GM18867 (cell line): ENCODE measurements around the gene JADE2.
"Not testable (repeated sequence)": the region's sequence is repeated elsewhere in the genome, so short reads cannot be mapped to it uniquely, and the experiment has no call there.

Source experiments
- ATAC-seq: cut with Tn5 transposase; IDR thresholded peaks from one replicate; pipeline ENCODE4 v1.9.1; 2021; ENCODE audit warnings: mild to moderate bottlenecking, moderate library complexity; ENCODE audit not compliant: unreplicated experiment

JADE2 gene

GRCh38 chr5:134524826-134525682 is at the start of gene JADE2:
Gene JADE2 (plus strand): TSS chr5:134525670. CDS start chr5:134535858, 10,188 bp downstream.
- peak; percentile 44 for ATAC-seq

- no peak for ATAC-seq
Measured at GRCh38 chr5:134477462-134478245, 47.8 kb upstream of the JADE2 start.

- no peak for ATAC-seq
Measured at GRCh38 chr5:134479839-134480238, 45.6 kb upstream of the JADE2 start.

GRCh38 chr5:134489227-134489944 is 36.1 kb upstream of the JADE2 start:
- ATAC-seq: no peak

GRCh38 chr5:134490255-134490924 is 35.1 kb upstream of the JADE2 start:
- no peak for ATAC-seq

- no peak for ATAC-seq
Measured at GRCh38 chr5:134490925-134491271, 34.6 kb upstream of the JADE2 start.

- no peak for ATAC-seq
Measured at GRCh38 chr5:134491841-134492442, 33.5 kb upstream of the JADE2 start.

- no peak for ATAC-seq
Measured at GRCh38 chr5:134492568-134492967, 32.9 kb upstream of the JADE2 start.

GRCh38 chr5:134493461-134494055 is 31.9 kb upstream of the JADE2 start:
- ATAC-seq: no peak

GRCh38 chr5:134494780-134495179 is 30.7 kb upstream of the JADE2 start:
- ATAC-seq: no peak

- ATAC-seq: not testable (repeated sequence)
Measured at GRCh38 chr5:134499905-134500304, 25.6 kb upstream of the JADE2 start.

GRCh38 chr5:134500699-134501430 is 24.6 kb upstream of the JADE2 start:
- no peak for ATAC-seq

- no peak for ATAC-seq
Measured at GRCh38 chr5:134502259-134502658, 23.2 kb upstream of the JADE2 start.

- peak; percentile 60 for ATAC-seq
Measured at GRCh38 chr5:134503088-134503936, 22.2 kb upstream of the JADE2 start.

- no peak for ATAC-seq
Measured at GRCh38 chr5:134503937-134504437, 21.5 kb upstream of the JADE2 start.

- ATAC-seq: no peak
Measured at GRCh38 chr5:134504629-134505300, 20.7 kb upstream of the JADE2 start.
